Activated CD8-positive, alpha-beta T cell treated with anti-CD3 and anti-CD28 coated beads, Interleukin-2, amount 10 ng/mL, durations not matched to agents 7 days and 5 days (primary cell): ENCODE measurements around the gene EEF2KMT. TPM values are rescaled to one million over a fixed set of nuclear protein-coding genes. Genes with fewer than 3 reads are reported as not detected.
"Not testable (repeated sequence)": the region's sequence is repeated elsewhere in the genome, so short reads cannot be mapped to it uniquely, and the experiment has no call there.

Experiments used
- ATAC-seq: fragments of 150-1000 bp; cut with Tn5 transposase; one replicate; pipeline ENCODE4 v1.10.0; 2021; ENCODE audit warnings: moderate library complexity
- CTCF ChIA-PET: fragments of 350-600 bp; sonication (Branson Sonifier 250); formaldehyde crosslinking; loops from one replicate; lab custom pipeline; 2021; ENCODE audit warnings: antibody characterized with exemption; lab: Charles Lee
- POLR2A ChIA-PET: fragments of 350-600 bp; sonication (Branson Sonifier 250); formaldehyde crosslinking; loops from one replicate; lab custom pipeline; 2021; ENCODE audit warnings: antibody characterized with exemption; lab: Charles Lee
- DNase-seq: peaks from one replicate; pipeline ENCODE4 v3.0.0-alpha.2; 2020
- H3K27ac Mint-ChIP-seq: one replicate; pipeline ENCODE4 v1.8.0; 2021; ENCODE audit warnings: mild to moderate bottlenecking, mixed read lengths
- H3K27me3 Mint-ChIP-seq: one replicate; pipeline ENCODE4 v1.8.0; 2021; ENCODE audit warnings: low read depth, mixed read lengths
- H3K36me3 Mint-ChIP-seq: one replicate; pipeline ENCODE4 v1.8.0; 2021; ENCODE audit warnings: low read depth, mixed read lengths
- H3K4me1 Mint-ChIP-seq: one replicate; pipeline ENCODE4 v1.8.0; 2021; ENCODE audit warnings: low read depth, mixed read lengths
- H3K4me3 Mint-ChIP-seq: one replicate; pipeline ENCODE4 v1.8.0; 2021; ENCODE audit warnings: mild to moderate bottlenecking, mixed read lengths
- H3K9me3 Mint-ChIP-seq: one replicate; pipeline ENCODE4 v1.8.0; 2022; ENCODE audit warnings: mixed read lengths; ENCODE audit not compliant: insufficient read depth
- total RNA-seq, 2 experiments: library from RNA; stranded (reverse); gene quantifications; one replicate each; pipeline ENCODE4 v1.2.3, GENCODE V29; 2021

EEF2KMT gene
- total RNA-seq, 2 experiments from 2014 or later, result 11.2 to 11.5 TPM

GRCh38 chr16:5108505-5109158 lies 11.0 kb upstream of the EEF2KMT start:
- no peaks in the 10 kb centered on the region for H3K9me3 Mint-ChIP-seq
- no peak overlapping the region for H3K27ac Mint-ChIP-seq
- DNase-seq (no peak), ATAC-seq (no peak)
- ChIA-PET POLR2A (no interaction called here), CTCF (no interaction called here)
- peaks cover 2% of the 10 kb centered on the region for H3K4me1 Mint-ChIP-seq
- no peaks in the 10 kb centered on the region for H3K27me3 Mint-ChIP-seq
- no peak overlapping the region for H3K4me3 Mint-ChIP-seq
- no peaks in the 10 kb centered on the region for H3K36me3 Mint-ChIP-seq

DNA sequence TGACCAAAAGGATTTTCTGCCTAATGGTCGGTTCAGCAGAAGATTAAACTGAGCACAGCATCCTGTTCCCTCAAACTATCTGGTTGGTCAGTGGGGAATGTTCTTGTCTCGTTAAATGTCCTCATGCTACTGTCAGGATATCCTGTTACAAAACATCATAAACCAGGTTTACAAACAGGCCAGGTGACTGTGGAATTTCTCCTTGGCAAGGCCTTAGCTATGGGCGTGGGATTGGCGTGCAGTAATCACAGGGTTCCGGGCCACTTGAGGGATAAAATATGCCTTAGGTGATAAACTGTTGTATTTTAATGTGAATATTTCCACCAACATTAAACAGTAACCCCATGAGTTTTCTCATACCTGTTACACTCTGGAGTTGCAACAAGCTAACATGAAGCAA lies 7.4 kb upstream of the EEF2KMT start:
- CTCF ChIA-PET, POLR2A ChIA-PET, ATAC-seq, H3K9me3 Mint-ChIP-seq, H3K27me3 Mint-ChIP-seq, H3K4me3 Mint-ChIP-seq, H3K4me1 Mint-ChIP-seq, H3K36me3 Mint-ChIP-seq, H3K27ac Mint-ChIP-seq, DNase-seq: not testable (repeated sequence)

DNA sequence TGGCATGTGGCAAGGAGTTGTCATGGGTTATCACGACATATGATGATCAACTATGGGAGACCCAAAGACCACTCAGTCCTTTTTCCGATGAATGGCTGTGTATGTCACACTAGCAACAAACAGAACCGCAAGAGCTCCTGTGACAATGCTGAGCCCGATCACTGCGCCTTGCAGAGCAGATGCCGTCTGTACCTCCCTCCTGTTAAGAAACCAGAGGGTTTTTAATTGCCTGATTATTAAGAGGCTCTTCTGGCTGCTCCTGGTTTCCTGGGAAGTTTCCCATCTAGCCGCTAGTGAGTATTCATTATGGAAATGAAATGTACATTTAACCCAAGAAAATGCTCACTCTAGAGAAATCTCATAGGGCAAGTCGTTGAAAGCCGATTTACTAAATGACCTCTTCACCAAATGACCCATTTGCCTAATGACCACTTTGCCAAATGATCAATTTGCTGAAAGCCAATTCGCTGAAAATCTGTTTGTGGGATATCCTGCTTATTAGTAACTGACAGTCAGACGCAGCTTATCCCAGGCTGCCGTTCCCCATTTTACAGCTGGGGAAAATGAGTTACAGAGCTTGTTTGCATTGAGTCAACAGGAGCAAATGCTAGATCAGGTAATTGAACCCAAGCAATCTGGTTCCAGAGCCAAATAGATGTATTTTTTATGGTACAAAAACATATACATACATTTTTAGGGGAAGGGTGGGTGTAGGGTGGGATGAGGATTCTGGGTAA lies 5.9 kb upstream of the EEF2KMT start:
- DNase-seq, H3K4me3 Mint-ChIP-seq, CTCF ChIA-PET, H3K36me3 Mint-ChIP-seq, H3K4me1 Mint-ChIP-seq, H3K27ac Mint-ChIP-seq, POLR2A ChIA-PET, H3K9me3 Mint-ChIP-seq, ATAC-seq: not testable (repeated sequence)
- peaks cover 11% of the 10 kb centered on the region for H3K27me3 Mint-ChIP-seq

DNA sequence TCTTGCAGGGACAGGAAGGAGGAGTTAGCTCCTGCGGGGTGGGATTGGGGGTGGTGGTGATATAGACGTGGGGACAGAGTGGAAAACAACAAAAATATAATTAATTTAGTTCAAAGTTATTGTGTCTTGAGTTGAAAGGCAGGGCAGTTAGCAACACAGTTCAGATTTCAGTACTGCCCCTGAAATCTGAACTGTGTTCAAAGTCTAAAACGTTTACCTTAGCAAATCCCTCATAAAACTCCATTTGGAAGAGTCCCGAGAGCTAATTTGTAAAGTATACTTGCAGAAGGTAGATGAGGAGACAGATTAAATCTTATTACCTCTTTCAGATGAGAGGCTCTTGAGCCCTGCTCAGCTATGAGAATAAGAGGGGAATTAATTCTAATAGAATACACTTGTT lies 1.6 kb upstream of the EEF2KMT start:
- H3K36me3 Mint-ChIP-seq, H3K9me3 Mint-ChIP-seq, POLR2A ChIA-PET, H3K27ac Mint-ChIP-seq, CTCF ChIA-PET, DNase-seq, ATAC-seq: not testable (repeated sequence)
- Mint-ChIP-seq H3K4me1 (peaks cover 23% of the 10 kb centered on the region), H3K27me3 (peaks cover 11% of the 10 kb centered on the region), H3K4me3 (peak overlapping the region; percentile 86)

GRCh38 chr16:5098221-5099159 lies 895 bp upstream of the EEF2KMT start:
- peak; percentile 73 for DNase-seq
- not testable (repeated sequence) for ATAC-seq, H3K36me3 Mint-ChIP-seq, H3K9me3 Mint-ChIP-seq
- Mint-ChIP-seq H3K27ac (peak overlapping the region; percentile 96), H3K4me1 (peaks cover 23% of the 10 kb centered on the region), H3K4me3 (peak overlapping the region; percentile 86), H3K27me3 (peaks cover 11% of the 10 kb centered on the region)
- ChIA-PET CTCF (interaction anchor here (0.7 kb wide), 1 partner anchor 14 kb away, joined by 3 read pairs; no protein-coding TSS in a partner anchor), POLR2A (interaction anchor here (1.1 kb wide), 1 partner anchor 67 kb away, joined by 4 read pairs; no protein-coding TSS in a partner anchor)

DNA sequence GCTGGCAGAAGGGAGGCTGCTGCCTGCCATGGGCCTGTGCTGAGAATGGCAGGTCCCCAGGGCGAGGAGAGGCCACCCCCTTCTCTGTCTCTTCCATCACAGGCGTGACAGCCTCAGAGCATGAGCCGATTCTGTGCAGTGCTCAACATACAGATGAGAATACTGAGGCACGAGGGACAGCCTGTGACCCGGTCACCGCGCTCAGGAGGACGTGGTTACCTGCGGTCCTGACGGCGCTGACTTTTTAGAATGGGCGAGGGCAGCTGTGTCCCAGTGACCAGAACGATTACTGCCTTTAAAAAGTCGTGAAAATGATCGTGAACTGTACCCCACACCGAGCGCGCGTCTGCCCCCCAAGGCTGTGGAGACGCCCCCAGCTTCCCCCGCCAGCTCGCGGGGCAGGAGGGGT lies 530 bp downstream of the EEF2KMT start:
- CTCF ChIA-PET, result interaction anchor here (1.0 kb wide), 1 partner anchor 25 kb away, joined by 3 read pairs; no protein-coding TSS in a partner anchor
- H3K36me3 Mint-ChIP-seq, H3K9me3 Mint-ChIP-seq, ATAC-seq, POLR2A ChIA-PET: not testable (repeated sequence)
- peak; percentile 51 for DNase-seq
- Mint-ChIP-seq H3K27ac (peak overlapping the region; percentile 87), H3K4me3 (peak overlapping the region; percentile 86), H3K4me1 (peaks cover 27% of the 10 kb centered on the region), H3K27me3 (peaks cover 11% of the 10 kb centered on the region)

DNA sequence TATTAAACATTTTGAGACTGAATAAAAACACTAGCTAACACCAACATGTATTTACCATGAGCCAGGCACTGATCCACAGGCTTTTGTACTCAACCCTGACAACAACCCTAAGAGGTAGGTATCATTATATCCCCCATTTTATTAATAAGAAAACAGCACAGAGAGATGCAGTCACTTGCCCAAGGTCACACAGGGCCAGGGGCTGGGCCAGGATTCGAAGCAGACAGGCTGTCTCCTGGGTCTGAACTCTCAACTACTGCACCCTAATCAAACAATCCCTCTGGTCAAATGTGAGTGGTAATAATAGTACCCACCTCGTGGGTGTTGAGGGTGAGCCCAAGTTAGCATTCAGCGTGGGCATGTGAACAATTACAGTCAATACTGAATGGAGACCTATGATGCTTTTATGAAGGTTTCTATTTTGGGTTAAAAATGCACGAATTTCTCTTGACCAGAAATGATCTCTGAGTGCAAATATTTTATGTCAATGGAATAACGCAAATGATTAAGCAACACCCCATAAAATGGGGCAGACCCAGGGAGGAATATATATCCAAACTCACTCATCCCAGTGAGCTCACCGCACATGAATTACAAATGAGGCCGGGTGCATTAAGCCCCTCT lies 1.0 kb downstream of the EEF2KMT start:
- DNase-seq, ATAC-seq, POLR2A ChIA-PET, H3K9me3 Mint-ChIP-seq, H3K36me3 Mint-ChIP-seq: not testable (repeated sequence)
- CTCF ChIA-PET, result interaction anchor here (1.0 kb wide), 1 partner anchor 24 kb away, joined by 3 read pairs; no protein-coding TSS in a partner anchor
- Mint-ChIP-seq H3K27ac (peak overlapping the region; percentile 87), H3K4me3 (peak overlapping the region; percentile 86), H3K27me3 (peaks cover 11% of the 10 kb centered on the region), H3K4me1 (peaks cover 28% of the 10 kb centered on the region)

DNA sequence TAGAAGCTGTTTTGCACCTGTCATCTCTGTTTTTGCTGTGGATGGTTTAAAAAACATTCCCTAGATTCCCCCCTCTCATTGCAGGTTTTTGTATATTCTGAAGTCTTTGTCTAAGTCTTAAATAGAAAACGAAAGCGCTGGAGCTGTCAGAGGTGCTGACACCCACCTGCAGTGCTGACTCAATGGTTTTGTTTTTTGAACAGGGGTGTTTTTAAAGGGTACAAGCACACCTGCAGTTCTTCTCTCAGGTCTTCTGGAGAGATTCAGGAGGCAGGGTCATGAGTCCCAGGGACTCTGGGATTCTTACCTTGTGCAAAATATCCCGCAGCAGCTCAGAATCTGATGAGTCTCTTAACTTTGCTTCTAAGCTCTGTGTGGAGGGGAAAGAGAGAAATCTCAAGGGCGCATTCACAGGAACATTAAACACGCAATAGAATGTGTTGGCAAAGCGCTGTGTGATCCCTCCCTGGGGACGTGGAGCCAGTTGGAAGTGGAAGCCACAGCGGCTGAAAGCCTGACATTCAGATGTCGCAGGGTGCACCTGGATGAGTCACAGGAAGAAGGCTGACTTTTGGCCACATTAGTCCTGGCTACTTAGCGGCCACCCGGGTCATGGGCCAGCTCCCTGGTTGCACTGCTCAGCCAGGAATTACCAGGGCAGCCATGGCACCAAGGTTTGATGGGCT lies 2.3 kb downstream of the EEF2KMT start:
- POLR2A ChIA-PET, H3K9me3 Mint-ChIP-seq, H3K36me3 Mint-ChIP-seq, CTCF ChIA-PET, ATAC-seq, H3K4me3 Mint-ChIP-seq, H3K27me3 Mint-ChIP-seq, DNase-seq, H3K27ac Mint-ChIP-seq: not testable (repeated sequence)
- peaks cover 28% of the 10 kb centered on the region for H3K4me1 Mint-ChIP-seq

- POLR2A ChIA-PET, CTCF ChIA-PET, H3K4me3 Mint-ChIP-seq, DNase-seq, H3K36me3 Mint-ChIP-seq, ATAC-seq, H3K27me3 Mint-ChIP-seq, H3K9me3 Mint-ChIP-seq: not testable (repeated sequence)
- peak overlapping the region; percentile 28 for H3K27ac Mint-ChIP-seq
- peaks cover 26% of the 10 kb centered on the region for H3K4me1 Mint-ChIP-seq
These were observed 3.8 kb downstream of the EEF2KMT start for GRCh38 chr16:5093746-5094145.

DNA sequence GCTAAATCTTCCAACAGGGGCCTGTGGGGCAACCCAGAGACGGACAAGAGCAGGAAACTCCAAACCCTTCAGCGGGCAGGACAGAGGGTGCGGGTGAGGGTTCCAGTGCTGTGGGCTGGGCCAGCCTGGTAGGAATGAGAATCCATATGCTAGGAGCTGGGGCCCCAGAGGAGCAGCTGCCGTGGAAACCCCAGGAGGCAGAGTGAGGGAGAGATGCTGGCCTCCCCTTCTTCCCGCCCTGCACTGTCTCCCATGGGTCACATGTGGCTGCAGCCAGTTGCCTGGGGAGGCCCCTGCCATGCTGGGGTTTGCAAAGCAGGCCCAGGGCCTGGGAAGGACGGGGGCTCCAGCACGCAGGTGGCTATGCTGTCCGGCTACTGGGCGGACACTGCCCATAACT lies 4.5 kb downstream of the EEF2KMT start:
- H3K36me3 Mint-ChIP-seq, DNase-seq, POLR2A ChIA-PET, H3K27ac Mint-ChIP-seq, H3K4me3 Mint-ChIP-seq, H3K9me3 Mint-ChIP-seq, H3K27me3 Mint-ChIP-seq, ATAC-seq: not testable (repeated sequence)
- H3K4me1 Mint-ChIP-seq, result peaks cover 24% of the 10 kb centered on the region
- CTCF ChIA-PET, result interaction anchor here (0.8 to 1.7 kb wide), 4 partner anchors 9 to 39 kb away, joined by 3 to 6 read pairs (median 4); no protein-coding TSS in a partner anchor

GRCh38 chr16:5090592-5090991 lies 7.0 kb downstream of the EEF2KMT start:
- peaks cover 13% of the 10 kb centered on the region for H3K36me3 Mint-ChIP-seq
- not testable (repeated sequence) for DNase-seq

More at GRCh38 chr16:5090592-5090991, 7.0 kb downstream of the EEF2KMT start:
- peaks cover 12% of the 10 kb centered on the region for H3K4me1 Mint-ChIP-seq
- H3K4me3 Mint-ChIP-seq, H3K9me3 Mint-ChIP-seq, H3K27ac Mint-ChIP-seq, H3K27me3 Mint-ChIP-seq, POLR2A ChIA-PET, ATAC-seq, CTCF ChIA-PET: not testable (repeated sequence)
